Right atrium auricular region (tissue), 2 donors: Measurements from ENCODE around the gene RDX. TPM values are rescaled to one million over a fixed set of nuclear protein-coding genes. Genes with fewer than 3 reads are reported as not detected.
"Not testable (repeated sequence)": the region's sequence is repeated elsewhere in the genome, so short reads cannot be mapped to it uniquely, and the experiment has no call there.

Source experiments
- DNase-seq: peaks from one replicate; pipeline ENCODE4 v3.0.0-alpha.2; 2019; ENCODE audit warnings: low spot score
- H3K27ac ChIP-seq, 2 donors: fragments of 200-600 bp; sonication (generic); 1 replicate in 1 of 2; 2 replicates in 1 of 2; pipeline ENCODE4 v1.5.1; 2016 to 2019
- H3K27me3 ChIP-seq, 2 donors: fragments of 200-600 bp; sonication (generic); one replicate each; pipeline versions ENCODE4 v1.5.1 to v1.6.0; 2017 to 2019
- H3K36me3 ChIP-seq: fragments of 200-600 bp; sonication (generic); one replicate; pipeline ENCODE4 v1.5.1; 2016
- H3K4me1 ChIP-seq, 2 donors: fragments of 200-600 bp; sonication (generic); one replicate each; pipeline versions ENCODE4 v1.5.1 to v1.6.0; 2017 to 2019
- H3K4me3 ChIP-seq, 2 donors: fragments of 200-600 bp; sonication (generic); 1 replicate in 1 of 2; 2 replicates in 1 of 2; pipeline ENCODE4 v1.5.1; 2017 to 2019; ENCODE audit warnings: mild to moderate bottlenecking in 1 of 2, moderate library complexity in 1 of 2
- H3K9me3 ChIP-seq, 2 donors: fragments of 200-600 bp; sonication (generic); one replicate each; pipeline ENCODE4 v1.5.1; 2019
- CTCF ChIP-seq, 2 donors: fragments of 200-600 bp; sonication (generic); IDR thresholded peaks; one replicate each; pipeline ENCODE4 v1.5.1; 2019; ENCODE audit warnings: antibody characterized with exemption in 2 of 2
- total RNA-seq, 2 donors: library from RNA; depleted of rRNA; stranded (reverse); fragments of >200 nt; gene quantifications; one replicate each; pipeline ENCODE4 v1.1.0, GENCODE V29; 2016

Gene RDX
- total RNA-seq, 2 donors from 2014 or later: 58.8 to 78.5 TPM

- Histone ChIP-seq H3K36me3 (no peaks in the 10 kb centered on the region), H3K4me3 (no peak overlapping the region), H3K4me1 (peaks cover 0 to 5% of the 10 kb centered on the region in 2 donors), H3K27me3 (no peaks in the 10 kb centered on the region), H3K9me3 (no peaks in the 10 kb centered on the region), H3K27ac (no peak overlapping the region)
- DNase-seq: no peak
- no peak for TF ChIP-seq CTCF (IDR thresholded peaks at IDR 0.05)
Observed at GRCh38 chr11:110312670-110313069, 16.3 kb upstream of the RDX start.

- H3K36me3 ChIP-seq: no peaks in the 10 kb centered on the region
- H3K27ac ChIP-seq: no peak overlapping the region
- peaks cover 0 to 5% of the 10 kb centered on the region in 2 donors for H3K4me1 ChIP-seq
- no peak for DNase-seq
- H3K4me3 ChIP-seq: no peak overlapping the region
- no peaks in the 10 kb centered on the region for H3K9me3 ChIP-seq
- no peaks in the 10 kb centered on the region for H3K27me3 ChIP-seq
- no peak for TF ChIP-seq CTCF (IDR thresholded peaks at IDR 0.05)
Observed at GRCh38 chr11:110311783-110312579, 15.6 kb upstream of the RDX start.

- TF ChIP-seq CTCF (IDR thresholded peaks at IDR 0.05): no peak
- Histone ChIP-seq H3K4me3 (no peak overlapping the region), H3K36me3 (no peaks in the 10 kb centered on the region), H3K27me3 (no peaks in the 10 kb centered on the region), H3K4me1 (peaks cover 0 to 8% of the 10 kb centered on the region in 2 donors), H3K27ac (no peak overlapping the region), H3K9me3 (no peaks in the 10 kb centered on the region)
- no peak for DNase-seq
Observed at GRCh38 chr11:110308071-110308470, 11.7 kb upstream of the RDX start.

GRCh38 chr11:110306019-110306388, 9.6 kb upstream of the RDX start:
- H3K4me1 ChIP-seq, H3K9me3 ChIP-seq, H3K36me3 ChIP-seq, H3K27me3 ChIP-seq, H3K27ac ChIP-seq, H3K4me3 ChIP-seq, DNase-seq: not testable (repeated sequence)

GRCh38 chr11:110305169-110306018, 9.0 kb upstream of the RDX start:
- Histone ChIP-seq H3K27me3 (no peaks in the 10 kb centered on the region), H3K27ac (no peak overlapping the region), H3K4me1 (peaks cover 0 to 3% of the 10 kb centered on the region in 2 donors), H3K4me3 (no peak overlapping the region), H3K36me3 (no peaks in the 10 kb centered on the region), H3K9me3 (no peaks in the 10 kb centered on the region)
- no peak for DNase-seq
- TF ChIP-seq CTCF (IDR thresholded peaks at IDR 0.05): no peak

- Histone ChIP-seq H3K4me1 (peaks cover 0 to 3% of the 10 kb centered on the region in 2 donors), H3K27ac (no peak overlapping the region), H3K36me3 (no peaks in the 10 kb centered on the region), H3K4me3 (no peak overlapping the region), H3K9me3 (no peaks in the 10 kb centered on the region), H3K27me3 (no peaks in the 10 kb centered on the region)
- no peak for TF ChIP-seq CTCF (IDR thresholded peaks at IDR 0.05)
- DNase-seq: no peak
Observed at GRCh38 chr11:110303414-110303826, 7.0 kb upstream of the RDX start.
